Measurements from ENCODE around the gene SH3BGR.

- TF ChIP-seq TCF4 (CRISPR knock-in tag; IDR thresholded peaks at IDR 0.05; ENCODE audit: borderline replicate concordance) (no peak), POU6F1 (CRISPR knock-in tag; IDR thresholded peaks at IDR 0.05; ENCODE audit: borderline replicate concordance, low read depth) (no peak), BACH2 (CRISPR knock-in tag; IDR thresholded peaks at IDR 0.05; ENCODE audit: borderline replicate concordance) (no peak), ARNTL (CRISPR knock-in tag; IDR thresholded peaks at IDR 0.05; ENCODE audit: borderline replicate concordance, low read depth) (no peak), CREB5 (CRISPR knock-in tag; IDR thresholded peaks at IDR 0.05; ENCODE audit: low read depth) (no peak)
These were observed 14.8 kb downstream of the SH3BGR start for GRCh38 chr21:39466584-39466983.
